Natural killer cell (primary cell): ENCODE results near the gene LRRC18. TPM values are rescaled to one million over a fixed set of nuclear protein-coding genes. Genes with fewer than 3 reads are reported as not detected.

ENCODE experiments used
- ATAC-seq, 3 donors: fragments of 150-1000 bp in 2 of 3; fragments of 200-7000 bp in 1 of 3; cut with Tn5 transposase; 1 replicate in 1 of 3; 2 replicates in 2 of 3; pipeline ENCODE4 v1.10.0; 2021; ENCODE audit warnings: mild to moderate bottlenecking in 2 of 3, moderate library complexity in 2 of 3
- DNase-seq, 2 donors: peaks; one replicate each; pipeline versions ENCODE4 v3.0.0 to v3.0.0-alpha.2; 2013 to 2021; ENCODE audit warnings: mixed read lengths in 1 of 2
- H3K27ac ChIP-seq: one replicate; pipeline ENCODE4 v1.5.1; 2013; ENCODE audit warnings: mild to moderate bottlenecking, low read length
- H3K27me3 ChIP-seq: one replicate; pipeline ENCODE4 v1.6.1; 2013; ENCODE audit warnings: low read length; ENCODE audit not compliant: control insufficient read depth, insufficient read depth
- H3K36me3 ChIP-seq: one replicate; pipeline ENCODE4 v1.6.1; 2013; ENCODE audit warnings: low read length; ENCODE audit not compliant: control insufficient read depth, insufficient read depth
- H3K4me1 ChIP-seq: one replicate; pipeline ENCODE4 v1.6.1; 2013; ENCODE audit warnings: low read length; ENCODE audit not compliant: control insufficient read depth, insufficient read depth
- H3K4me3 ChIP-seq: one replicate; pipeline ENCODE4 v1.5.1; 2013; ENCODE audit warnings: low read length
- H3K9me3 ChIP-seq: one replicate; pipeline ENCODE4 v1.6.1; 2013; ENCODE audit warnings: low read length; ENCODE audit not compliant: control insufficient read depth, insufficient read depth
- H3K27ac Mint-ChIP-seq, 2 donors: one replicate each; pipeline ENCODE4 v1.8.0; 2022; ENCODE audit warnings: mild to moderate bottlenecking in 2 of 2, mixed read lengths in 2 of 2, moderate library complexity in 1 of 2
- H3K27me3 Mint-ChIP-seq, 2 donors: one replicate each; pipeline ENCODE4 v1.8.0; 2022; ENCODE audit warnings: low read depth in 2 of 2, mixed read lengths in 2 of 2
- H3K36me3 Mint-ChIP-seq: one replicate; pipeline ENCODE4 v1.8.0; 2022; ENCODE audit warnings: mixed read lengths
- H3K4me1 Mint-ChIP-seq, 2 donors: one replicate each; pipeline ENCODE4 v1.8.0; 2022; ENCODE audit warnings: mixed read lengths in 2 of 2
- H3K4me3 Mint-ChIP-seq: one replicate; pipeline ENCODE4 v1.8.0; 2022; ENCODE audit warnings: mild to moderate bottlenecking, moderate library complexity, mixed read lengths
- H3K9me3 Mint-ChIP-seq, 2 donors: one replicate each; pipeline ENCODE4 v1.8.0; 2022; ENCODE audit warnings: mixed read lengths in 2 of 2
- WGBS: methylation state at CpG from one replicate; pipeline ENCODE4 v1.1.7; 2013; ENCODE audit warnings: missing lambda C conversion rate; ENCODE audit not compliant: insufficient coverage; 5-methylcytosine and 5-hydroxymethylcytosine counted together
- intact Hi-C: fragments of 100-400 bp; cut with micrococcal nuclease; formaldehyde crosslinking; loops from one replicate; pipeline ENCODE4 v1.14.2; 2022
- total RNA-seq, 4 donors: library from RNA; stranded (reverse); fragments of 120-200 nt in 1 of 4; gene quantifications; one replicate each; pipeline versions ENCODE4 v1.2.3 to v1.2.4, GENCODE V29; 2013 to 2022
- TF ChIP-seq, protein P1 (sequence below): fragments of 200-600 bp; IDR thresholded peaks from one replicate; pipeline ENCODE4 v1.8.0; 2022; ENCODE audit warnings: antibody characterized with exemption

LRRC18 gene
- total RNA-seq, 3 donors from 2014 or later (not counting 1 experiment from before 2014, with no cell fraction given): not detected

DNA sequence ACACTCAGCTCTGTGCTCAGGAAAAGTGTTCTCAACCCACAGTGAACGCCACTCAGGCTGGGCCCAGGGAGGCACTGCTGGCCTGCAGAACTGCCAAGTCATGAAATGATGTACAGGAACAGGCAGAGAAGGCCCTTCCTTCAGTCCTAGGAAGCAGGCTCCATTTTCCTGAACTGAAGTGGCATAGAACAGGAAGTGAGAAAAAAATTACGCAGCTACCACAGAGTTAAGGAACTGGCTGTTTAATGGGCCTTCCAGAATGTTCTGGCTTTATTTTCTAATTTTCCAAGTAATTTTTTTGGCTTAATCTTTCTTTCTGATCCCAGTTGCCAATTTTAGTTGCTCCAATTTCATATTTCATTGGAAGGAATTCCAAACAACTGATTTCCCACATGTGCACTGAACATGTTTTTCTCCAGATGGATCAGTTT is 39.3 kb downstream of the LRRC18 start:
- Mint-ChIP-seq H3K9me3 (no peaks in the 10 kb centered on the region), H3K36me3 (no peaks in the 10 kb centered on the region), H3K4me1 (no peaks in the 10 kb centered on the region), H3K27me3 (no peaks in the 10 kb centered on the region), H3K4me3 (no peak overlapping the region), H3K27ac (no peak overlapping the region)
- 83% methylated on average over 2 of the region's 2 CpGs for WGBS
- intact Hi-C loops: no loop called here
- TF ChIP-seq, protein P1, sequence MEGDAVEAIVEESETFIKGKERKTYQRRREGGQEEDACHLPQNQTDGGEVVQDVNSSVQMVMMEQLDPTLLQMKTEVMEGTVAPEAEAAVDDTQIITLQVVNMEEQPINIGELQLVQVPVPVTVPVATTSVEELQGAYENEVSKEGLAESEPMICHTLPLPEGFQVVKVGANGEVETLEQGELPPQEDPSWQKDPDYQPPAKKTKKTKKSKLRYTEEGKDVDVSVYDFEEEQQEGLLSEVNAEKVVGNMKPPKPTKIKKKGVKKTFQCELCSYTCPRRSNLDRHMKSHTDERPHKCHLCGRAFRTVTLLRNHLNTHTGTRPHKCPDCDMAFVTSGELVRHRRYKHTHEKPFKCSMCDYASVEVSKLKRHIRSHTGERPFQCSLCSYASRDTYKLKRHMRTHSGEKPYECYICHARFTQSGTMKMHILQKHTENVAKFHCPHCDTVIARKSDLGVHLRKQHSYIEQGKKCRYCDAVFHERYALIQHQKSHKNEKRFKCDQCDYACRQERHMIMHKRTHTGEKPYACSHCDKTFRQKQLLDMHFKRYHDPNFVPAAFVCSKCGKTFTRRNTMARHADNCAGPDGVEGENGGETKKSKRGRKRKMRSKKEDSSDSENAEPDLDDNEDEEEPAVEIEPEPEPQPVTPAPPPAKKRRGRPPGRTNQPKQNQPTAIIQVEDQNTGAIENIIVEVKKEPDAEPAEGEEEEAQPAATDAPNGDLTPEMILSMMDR: no peak
- Histone ChIP-seq H3K9me3 (no peaks in the 10 kb centered on the region), H3K36me3 (no peaks in the 10 kb centered on the region), H3K4me1 (no peaks in the 10 kb centered on the region), H3K4me3 (no peak overlapping the region), H3K27ac (no peak overlapping the region), H3K27me3 (no peaks in the 10 kb centered on the region)
- no peak for DNase-seq
- no peak for ATAC-seq

DNA sequence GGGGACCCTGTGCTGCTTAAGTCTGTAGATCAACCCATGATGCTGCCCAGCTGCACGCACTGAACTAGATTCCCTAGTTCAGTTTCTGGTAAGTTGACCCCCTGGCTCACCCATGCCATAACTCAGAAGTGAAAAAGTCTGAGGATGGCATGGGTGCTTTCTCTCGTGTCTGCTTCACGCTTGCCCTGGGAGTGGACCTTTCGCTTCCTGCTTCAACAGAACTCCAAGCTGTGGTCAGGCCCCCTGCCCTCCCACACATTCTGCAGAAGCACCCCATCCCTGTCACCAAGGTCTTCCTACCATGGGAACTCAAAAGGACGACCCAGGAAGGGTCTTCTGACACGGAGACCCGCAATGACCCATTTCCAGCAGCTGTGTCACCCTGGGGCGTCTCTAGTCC is 39.9 kb downstream of the LRRC18 start:
- Mint-ChIP-seq H3K9me3 (no peaks in the 10 kb centered on the region), H3K27me3 (no peaks in the 10 kb centered on the region), H3K4me3 (no peak overlapping the region), H3K27ac (no peak overlapping the region), H3K36me3 (no peaks in the 10 kb centered on the region), H3K4me1 (no peaks in the 10 kb centered on the region)
- Histone ChIP-seq H3K9me3 (no peaks in the 10 kb centered on the region), H3K36me3 (no peaks in the 10 kb centered on the region), H3K27ac (no peak overlapping the region), H3K4me3 (no peak overlapping the region), H3K4me1 (no peaks in the 10 kb centered on the region), H3K27me3 (no peaks in the 10 kb centered on the region)
- DNase-seq (no peak), ATAC-seq (no peak)
- TF ChIP-seq, protein P1: no peak
- intact Hi-C loops: no loop called here
- WGBS: 87% methylated on average over 7 of the region's 8 CpGs

DNA sequence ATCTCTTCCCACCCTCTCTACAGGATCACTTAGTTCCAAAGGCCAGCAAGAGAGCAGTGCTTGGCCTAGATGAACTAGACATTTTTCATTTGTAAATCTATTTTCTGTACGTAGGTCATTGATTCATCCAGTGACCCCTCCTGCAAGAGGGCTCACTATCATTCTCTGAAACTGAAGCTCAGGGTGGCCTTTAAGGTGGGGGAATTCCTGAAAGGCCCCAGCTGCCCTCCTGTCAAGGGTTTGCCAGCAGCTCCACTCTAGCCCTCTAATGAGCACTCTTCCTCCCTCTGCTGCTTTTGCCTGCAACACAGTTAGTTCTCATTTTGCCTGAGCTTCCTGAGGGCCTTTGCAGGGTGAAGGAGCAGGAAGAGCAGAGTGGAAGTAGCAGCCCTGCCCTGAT is 41.2 kb downstream of the LRRC18 start:
- Histone ChIP-seq H3K9me3 (no peaks in the 10 kb centered on the region), H3K36me3 (no peaks in the 10 kb centered on the region), H3K27ac (no peak overlapping the region), H3K27me3 (no peaks in the 10 kb centered on the region), H3K4me1 (no peaks in the 10 kb centered on the region), H3K4me3 (no peak overlapping the region)
- Mint-ChIP-seq H3K4me1 (no peaks in the 10 kb centered on the region), H3K36me3 (no peaks in the 10 kb centered on the region), H3K27ac (no peak overlapping the region), H3K9me3 (no peaks in the 10 kb centered on the region), H3K27me3 (no peaks in the 10 kb centered on the region), H3K4me3 (no peak overlapping the region)
- no peak for DNase-seq
- ATAC-seq: no peak
- WGBS: 83% methylated on average over 1 of the region's 1 CpG
- intact Hi-C loops: no loop called here
- TF ChIP-seq, protein P1: no peak

DNA sequence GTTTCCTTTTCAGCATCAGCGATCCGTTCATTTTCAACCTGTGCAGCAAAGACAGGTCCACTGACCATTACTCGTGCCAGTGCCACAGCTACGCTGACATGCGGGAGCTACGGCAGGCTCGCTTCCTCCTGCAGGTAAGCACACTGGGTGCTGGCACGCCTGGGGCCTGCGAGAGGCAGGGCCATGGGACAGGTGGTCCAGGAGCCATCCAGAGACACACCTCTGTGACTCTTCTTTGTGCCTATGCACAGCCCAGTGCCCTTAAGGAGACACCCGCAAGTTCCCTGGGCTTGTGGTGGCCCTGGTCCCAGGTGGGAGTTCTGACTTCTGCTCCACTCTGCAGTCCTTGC is 42.2 kb downstream of the LRRC18 start:
- H3K27ac ChIP-seq: no peak overlapping the region
- Mint-ChIP-seq H3K27ac (no peak overlapping the region), H3K9me3 (no peaks in the 10 kb centered on the region), H3K4me1 (no peaks in the 10 kb centered on the region), H3K27me3 (no peaks in the 10 kb centered on the region), H3K4me3 (no peak overlapping the region), H3K36me3 (no peaks in the 10 kb centered on the region)
- TF ChIP-seq, protein P1: no peak
- 94% methylated on average over 10 of the region's 10 CpGs for WGBS
- no peak overlapping the region for H3K4me3 ChIP-seq
- DNase-seq (no peak), ATAC-seq (no peak)
- H3K36me3 ChIP-seq: no peaks in the 10 kb centered on the region
- intact Hi-C loops: no loop called here
- H3K27me3 ChIP-seq: no peaks in the 10 kb centered on the region
- H3K4me1 ChIP-seq: no peaks in the 10 kb centered on the region
- no peaks in the 10 kb centered on the region for H3K9me3 ChIP-seq
